Upper lobe of right lung (tissue), 1 donor: Measurements from ENCODE around the gene GRAMD2B. TPM values are rescaled to one million over a fixed set of nuclear protein-coding genes. Genes with fewer than 3 reads are reported as not detected.

Experiments
- ATAC-seq: fragments of 200-7000 bp; cut with Tn5 transposase; one replicate; pipeline ENCODE4 v1.9.1; 2020; ENCODE audit warnings: mild to moderate bottlenecking, moderate library complexity
- DNase-seq: peaks from one replicate; pipeline ENCODE4 v3.0.0-alpha.2; 2020
- H3K27ac ChIP-seq: fragments of 200-600 bp; one replicate; pipeline ENCODE4 v1.8.0; 2022
- H3K27me3 ChIP-seq: fragments of 200-600 bp; one replicate; pipeline ENCODE4 v1.8.0; 2022; ENCODE audit warnings: mild to moderate bottlenecking
- H3K36me3 ChIP-seq: fragments of 200-600 bp; one replicate; pipeline ENCODE4 v1.8.0; 2022
- H3K4me1 ChIP-seq: fragments of 200-600 bp; one replicate; pipeline ENCODE4 v1.8.0; 2022
- H3K4me3 ChIP-seq: fragments of 200-600 bp; one replicate; pipeline ENCODE4 v1.8.0; 2022; ENCODE audit warnings: mild to moderate bottlenecking
- H3K9me3 ChIP-seq: fragments of 200-600 bp; one replicate; pipeline ENCODE4 v1.8.0; 2022
- intact Hi-C: fragments of 100-400 bp; cut with DNase I; formaldehyde crosslinking; loops from one replicate; pipeline ENCODE4 v1.11.0; 2022
- total RNA-seq: library from RNA; stranded (reverse); fragmentation: NEBNext Ultra II Directional; extraction: Animal tissue kit (Norgen Biotek cat#: 25700); gene quantifications from one replicate; pipeline ENCODE4 v1.2.1, GENCODE V29; 2021
- TF ChIP-seq, protein P1 (sequence below): fragments of 200-600 bp; IDR thresholded peaks from one replicate; pipeline ENCODE4 v1.8.0; 2022; ENCODE audit warnings: antibody characterized with exemption
- donor health status: DM: no; HTN: yes; CAD: no; lungs with severe emphysema.

Gene GRAMD2B
- total RNA-seq, 1 donor from 2014 or later: 17.0 TPM

DNA sequence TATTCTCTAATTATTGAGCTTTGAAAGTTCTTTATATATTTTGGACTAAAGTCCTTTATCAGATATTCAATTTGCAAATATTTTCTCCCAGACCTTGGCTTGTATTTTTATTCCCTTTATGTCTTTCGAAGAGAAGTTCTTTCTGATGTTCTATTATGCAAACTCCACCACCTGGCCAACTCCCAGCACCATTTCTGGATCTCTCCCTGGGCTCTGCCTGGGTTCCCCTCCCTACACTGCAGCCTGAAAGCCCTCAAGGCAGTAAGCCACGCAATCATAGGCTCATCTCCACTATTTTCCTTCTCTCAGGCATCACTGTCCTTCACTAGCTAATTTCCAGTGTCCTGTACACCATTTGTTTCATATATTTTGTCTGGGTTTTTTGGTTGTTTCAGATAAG lies 76.1 kb downstream of the GRAMD2B start:
- intact Hi-C loops: no loop called here
- ATAC-seq (no peak), DNase-seq (no peak)
- Histone ChIP-seq H3K4me3 (no peak overlapping the region), H3K27me3 (no peaks in the 10 kb centered on the region), H3K36me3 (no peaks in the 10 kb centered on the region), H3K9me3 (no peaks in the 10 kb centered on the region), H3K4me1 (peaks cover 2% of the 10 kb centered on the region), H3K27ac (no peak overlapping the region)
- TF ChIP-seq, protein P1, sequence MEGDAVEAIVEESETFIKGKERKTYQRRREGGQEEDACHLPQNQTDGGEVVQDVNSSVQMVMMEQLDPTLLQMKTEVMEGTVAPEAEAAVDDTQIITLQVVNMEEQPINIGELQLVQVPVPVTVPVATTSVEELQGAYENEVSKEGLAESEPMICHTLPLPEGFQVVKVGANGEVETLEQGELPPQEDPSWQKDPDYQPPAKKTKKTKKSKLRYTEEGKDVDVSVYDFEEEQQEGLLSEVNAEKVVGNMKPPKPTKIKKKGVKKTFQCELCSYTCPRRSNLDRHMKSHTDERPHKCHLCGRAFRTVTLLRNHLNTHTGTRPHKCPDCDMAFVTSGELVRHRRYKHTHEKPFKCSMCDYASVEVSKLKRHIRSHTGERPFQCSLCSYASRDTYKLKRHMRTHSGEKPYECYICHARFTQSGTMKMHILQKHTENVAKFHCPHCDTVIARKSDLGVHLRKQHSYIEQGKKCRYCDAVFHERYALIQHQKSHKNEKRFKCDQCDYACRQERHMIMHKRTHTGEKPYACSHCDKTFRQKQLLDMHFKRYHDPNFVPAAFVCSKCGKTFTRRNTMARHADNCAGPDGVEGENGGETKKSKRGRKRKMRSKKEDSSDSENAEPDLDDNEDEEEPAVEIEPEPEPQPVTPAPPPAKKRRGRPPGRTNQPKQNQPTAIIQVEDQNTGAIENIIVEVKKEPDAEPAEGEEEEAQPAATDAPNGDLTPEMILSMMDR: no peak

DNA sequence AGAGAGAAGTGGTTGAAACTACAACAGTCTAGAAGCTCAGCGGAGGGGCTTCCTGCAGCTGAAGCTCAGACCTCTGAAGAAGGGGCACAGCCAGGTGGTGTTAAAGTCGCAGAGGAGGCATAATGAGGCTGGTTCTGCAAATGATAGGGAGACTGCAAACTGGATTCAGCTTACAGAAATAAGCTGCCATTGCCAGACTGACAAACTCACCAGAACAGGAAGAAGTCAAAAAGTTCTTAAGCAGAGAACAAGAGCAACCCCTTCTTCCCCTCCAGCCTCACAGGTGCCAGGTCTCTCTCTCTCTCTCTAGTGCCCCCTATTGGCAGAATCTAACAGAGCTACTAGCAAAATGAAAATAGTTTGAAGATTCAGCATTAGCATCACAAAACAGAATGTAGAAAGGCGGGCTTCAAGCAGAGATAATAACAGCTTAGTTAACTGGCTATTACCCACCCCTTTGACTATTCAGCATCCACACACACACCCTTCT lies 76.7 kb downstream of the GRAMD2B start:
- Histone ChIP-seq H3K4me3 (no peak overlapping the region), H3K27ac (no peak overlapping the region), H3K9me3 (no peaks in the 10 kb centered on the region), H3K4me1 (peaks cover 5% of the 10 kb centered on the region), H3K36me3 (no peaks in the 10 kb centered on the region), H3K27me3 (no peaks in the 10 kb centered on the region)
- TF ChIP-seq, protein P1: peak; percentile 49
- ATAC-seq (peak; percentile 60), DNase-seq (no peak)
- intact Hi-C loops: no loop called here

DNA sequence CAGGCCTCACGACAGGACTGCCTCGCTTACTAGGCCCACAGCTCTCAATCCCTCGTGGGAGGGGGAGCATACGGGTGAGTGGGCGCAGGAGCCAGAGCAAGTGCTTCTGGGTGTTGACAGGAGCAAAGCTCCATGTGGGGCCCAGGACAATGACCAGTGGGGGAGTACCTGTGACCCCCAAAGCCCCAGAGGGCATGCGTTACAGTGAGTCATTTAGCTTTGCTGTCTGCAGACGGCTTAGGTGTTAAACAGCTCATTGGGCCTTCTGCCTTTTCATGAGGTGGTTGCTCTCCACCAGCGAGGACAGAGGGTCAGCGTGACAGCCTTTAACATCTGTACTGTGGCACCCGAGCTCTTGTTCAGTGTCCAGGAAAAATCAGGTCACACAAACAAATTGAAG lies 78.2 kb downstream of the GRAMD2B start:
- intact Hi-C loops: no loop called here
- ATAC-seq (no peak), DNase-seq (no peak)
- Histone ChIP-seq H3K36me3 (no peaks in the 10 kb centered on the region), H3K9me3 (no peaks in the 10 kb centered on the region), H3K4me3 (no peak overlapping the region), H3K27ac (no peak overlapping the region), H3K27me3 (no peaks in the 10 kb centered on the region), H3K4me1 (peaks cover 5% of the 10 kb centered on the region)
- TF ChIP-seq, protein P1: no peak

DNA sequence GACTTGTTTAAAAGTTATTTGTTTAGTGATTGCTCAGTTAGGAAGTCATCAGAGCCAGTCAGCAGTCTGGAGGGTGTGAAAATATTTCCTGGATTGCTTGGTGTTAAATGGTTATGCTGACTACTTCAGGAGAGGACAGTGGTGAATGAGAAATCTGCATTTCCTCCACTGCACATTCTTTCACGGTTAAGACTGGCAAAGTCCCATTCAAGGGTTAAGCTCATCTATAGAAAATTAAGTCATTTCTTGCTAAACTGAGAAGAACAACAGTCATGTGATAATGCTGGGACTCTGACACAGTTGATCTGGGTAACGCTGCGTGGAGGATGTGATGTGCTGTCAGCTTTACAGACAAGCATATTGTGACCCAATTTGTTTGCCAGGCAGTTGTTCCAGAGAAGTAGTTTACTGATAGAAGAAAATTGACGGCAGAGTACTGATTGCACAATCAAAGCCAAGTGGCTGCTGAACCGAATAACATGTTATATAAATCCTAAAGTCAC lies 80.4 kb downstream of the GRAMD2B start:
- no peaks in the 10 kb centered on the region for H3K27me3 ChIP-seq
- ATAC-seq: peak; percentile 69
- peaks cover 5% of the 10 kb centered on the region for H3K4me1 ChIP-seq
- H3K36me3 ChIP-seq: no peaks in the 10 kb centered on the region
- intact Hi-C loops: no loop called here
- H3K4me3 ChIP-seq: no peak overlapping the region
- TF ChIP-seq, protein P1: no peak
- H3K9me3 ChIP-seq: no peaks in the 10 kb centered on the region
- H3K27ac ChIP-seq: peak overlapping the region; percentile 15
- no peak for DNase-seq

DNA sequence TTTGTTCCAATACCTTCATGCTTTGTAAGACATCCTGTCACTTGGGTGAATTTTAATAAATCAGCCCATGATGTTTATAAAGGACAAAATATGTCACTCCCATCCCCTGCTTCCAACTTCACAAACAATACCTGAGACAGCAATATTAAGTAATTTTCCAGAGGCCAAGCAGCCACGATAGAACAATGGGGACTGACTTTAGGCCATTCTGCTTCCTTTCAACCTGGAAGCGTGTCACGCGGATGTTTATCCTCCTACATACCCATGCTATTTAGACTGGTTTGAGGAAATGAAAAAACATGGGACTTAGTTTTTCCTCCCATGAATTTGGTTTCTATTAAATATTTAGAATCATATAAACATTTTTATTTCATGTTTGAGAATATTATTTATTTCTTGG lies 82.9 kb downstream of the GRAMD2B start:
- TF ChIP-seq, protein P1: no peak
- H3K9me3 ChIP-seq: no peaks in the 10 kb centered on the region
- H3K4me1 ChIP-seq: peaks cover 17% of the 10 kb centered on the region
- intact Hi-C loops: no loop called here
- ATAC-seq (no peak), DNase-seq (no peak)
- H3K27ac ChIP-seq: no peak overlapping the region
- no peak overlapping the region for H3K4me3 ChIP-seq
- H3K36me3 ChIP-seq: no peaks in the 10 kb centered on the region
- no peaks in the 10 kb centered on the region for H3K27me3 ChIP-seq
